ENCODE results near the gene MRPL32. TPM values are rescaled to one million over a fixed set of nuclear protein-coding genes. Genes with fewer than 3 reads are reported as not detected.

The MRPL32 gene
- total RNA-seq, 1 experiment from 2014 or later = 61.6 TPM

GRCh38 chr7:42886129-42886528 lies 46.0 kb upstream of the MRPL32 start:
- BruUV-seq (replicated peaks) = no TSS peak
- Histone ChIP-seq H3K4me1 (peaks cover 9% of the 10 kb centered on the region), H3K9me3 (no peaks in the 10 kb centered on the region), H3K27me3 (replicated peaks; ENCODE audit: control insufficient read depth, insufficient read depth, low read length) (no peaks in the 10 kb centered on the region), H3K36me3 (ENCODE audit: control insufficient read depth, insufficient read depth, low read length) (no peaks in the 10 kb centered on the region), H3K4me3 (ENCODE audit: low read depth, low read length) (no peak overlapping the region)
- no peak for DNase-seq
- intact Hi-C loops (cut with micrococcal nuclease; ENCODE audit: unreplicated experiment) = no loop called here
- TF ChIP-seq, protein P1, sequence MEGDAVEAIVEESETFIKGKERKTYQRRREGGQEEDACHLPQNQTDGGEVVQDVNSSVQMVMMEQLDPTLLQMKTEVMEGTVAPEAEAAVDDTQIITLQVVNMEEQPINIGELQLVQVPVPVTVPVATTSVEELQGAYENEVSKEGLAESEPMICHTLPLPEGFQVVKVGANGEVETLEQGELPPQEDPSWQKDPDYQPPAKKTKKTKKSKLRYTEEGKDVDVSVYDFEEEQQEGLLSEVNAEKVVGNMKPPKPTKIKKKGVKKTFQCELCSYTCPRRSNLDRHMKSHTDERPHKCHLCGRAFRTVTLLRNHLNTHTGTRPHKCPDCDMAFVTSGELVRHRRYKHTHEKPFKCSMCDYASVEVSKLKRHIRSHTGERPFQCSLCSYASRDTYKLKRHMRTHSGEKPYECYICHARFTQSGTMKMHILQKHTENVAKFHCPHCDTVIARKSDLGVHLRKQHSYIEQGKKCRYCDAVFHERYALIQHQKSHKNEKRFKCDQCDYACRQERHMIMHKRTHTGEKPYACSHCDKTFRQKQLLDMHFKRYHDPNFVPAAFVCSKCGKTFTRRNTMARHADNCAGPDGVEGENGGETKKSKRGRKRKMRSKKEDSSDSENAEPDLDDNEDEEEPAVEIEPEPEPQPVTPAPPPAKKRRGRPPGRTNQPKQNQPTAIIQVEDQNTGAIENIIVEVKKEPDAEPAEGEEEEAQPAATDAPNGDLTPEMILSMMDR (IDR thresholded peaks at IDR 0.05; ENCODE audit: insufficient read depth in 1 of 2, low read depth in 1 of 2, low read length in 1 of 2, severe bottlenecking in 1 of 2, unreplicated experiment in 1 of 2) = peak; percentile 36 to 39
- Mint-ChIP-seq H3K4me1 (ENCODE audit: low read depth, unreplicated experiment) (peaks cover 16% of the 10 kb centered on the region), H3K4me3 (ENCODE audit: unreplicated experiment) (peak overlapping the region; percentile 14), H3K9me3 (ENCODE audit: unreplicated experiment) (no peaks in the 10 kb centered on the region), H3K27ac (ENCODE audit: unreplicated experiment) (no peak overlapping the region), H3K36me3 (ENCODE audit: insufficient read depth, unreplicated experiment) (peaks cover 13% of the 10 kb centered on the region), H3K27me3 (ENCODE audit: insufficient read depth, unreplicated experiment) (no peaks in the 10 kb centered on the region)
- CTCF ChIA-PET = no interaction called here
- POLR2A ChIA-PET = no interaction called here

DNA sequence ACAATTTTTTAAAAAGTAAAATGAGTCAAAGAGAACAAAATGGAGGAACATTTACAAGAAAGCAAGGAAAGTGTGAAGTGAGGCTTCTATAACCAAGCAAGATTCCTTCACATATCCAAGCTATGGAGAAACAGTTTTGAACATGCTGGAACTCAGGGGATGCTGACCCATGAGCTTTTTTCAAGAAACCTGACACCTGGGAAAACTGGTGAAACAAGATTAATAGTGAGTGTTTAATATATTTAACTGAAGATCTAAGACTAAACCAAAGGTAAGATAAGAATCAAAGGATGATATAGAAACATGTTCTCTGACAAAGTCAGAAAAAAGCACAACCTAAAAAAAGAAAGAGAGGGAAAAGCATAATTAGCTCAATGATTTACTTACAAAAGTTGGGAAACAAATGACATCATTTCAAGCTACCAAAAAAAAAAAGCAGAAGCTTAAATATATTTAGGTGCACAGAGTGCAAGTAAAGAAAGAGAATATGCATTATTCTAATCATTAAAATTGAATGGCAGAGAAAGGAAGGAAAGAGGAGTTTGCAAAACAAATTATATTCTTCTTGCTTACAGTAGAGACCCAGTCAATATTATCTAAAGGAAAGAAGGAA lies 45.2 kb upstream of the MRPL32 start:
- POLR2A ChIA-PET = interaction anchor here (0.6 kb wide), 1 partner anchor 47 kb away, joined by 3 read pairs; no protein-coding TSS in a partner anchor
- no peaks in the 10 kb centered on the region for H3K9me3 ChIP-seq
- H3K27ac Mint-ChIP-seq (ENCODE audit: unreplicated experiment) = no peak overlapping the region
- H3K36me3 ChIP-seq (ENCODE audit: control insufficient read depth, insufficient read depth, low read length) = no peaks in the 10 kb centered on the region
- peaks cover 9% of the 10 kb centered on the region for H3K4me1 ChIP-seq
- no peaks in the 10 kb centered on the region for H3K27me3 Mint-ChIP-seq (ENCODE audit: insufficient read depth, unreplicated experiment)
- intact Hi-C loops (cut with micrococcal nuclease; ENCODE audit: unreplicated experiment) = no loop called here
- H3K4me3 Mint-ChIP-seq (ENCODE audit: unreplicated experiment) = peak overlapping the region; percentile 73
- H3K4me3 ChIP-seq (ENCODE audit: low read depth, low read length) = peak overlapping the region; percentile 84
- H3K36me3 Mint-ChIP-seq (ENCODE audit: insufficient read depth, unreplicated experiment) = peaks cover 13% of the 10 kb centered on the region
- H3K9me3 Mint-ChIP-seq (ENCODE audit: unreplicated experiment) = no peaks in the 10 kb centered on the region
- TSS peak; percentile 20 for BruUV-seq (replicated peaks)
- peaks cover 16% of the 10 kb centered on the region for H3K4me1 Mint-ChIP-seq (ENCODE audit: low read depth, unreplicated experiment)
- CTCF ChIA-PET = interaction anchor here (0.6 kb wide), 1 partner anchor 899 kb away, joined by 4 read pairs; no protein-coding TSS in a partner anchor
- TF ChIP-seq, protein P1 (IDR thresholded peaks at IDR 0.05; ENCODE audit: insufficient read depth in 1 of 2, low read depth in 1 of 2, low read length in 1 of 2, severe bottlenecking in 1 of 2, unreplicated experiment in 1 of 2) = no peak
- no peaks in the 10 kb centered on the region for H3K27me3 ChIP-seq (replicated peaks; ENCODE audit: control insufficient read depth, insufficient read depth, low read length)
- DNase-seq = no peak

- intact Hi-C loops (cut with micrococcal nuclease; ENCODE audit: unreplicated experiment) = no loop called here
- POLR2A ChIA-PET = no interaction called here
Observed at GRCh38 chr7:42893346-42894240, 38.6 kb upstream of the MRPL32 start.

More at GRCh38 chr7:42893346-42894240, 38.6 kb upstream of the MRPL32 start:
- Histone ChIP-seq H3K36me3 (ENCODE audit: control insufficient read depth, insufficient read depth, low read length) (no peaks in the 10 kb centered on the region), H3K27me3 (replicated peaks; ENCODE audit: control insufficient read depth, insufficient read depth, low read length) (no peaks in the 10 kb centered on the region), H3K4me1 (0 out of 2 replicates have a peak, but pooled peaks cover 4% of the 10 kb centered on the region), H3K4me3 (ENCODE audit: low read depth, low read length) (no peak overlapping the region), H3K9me3 (no peaks in the 10 kb centered on the region)
- Mint-ChIP-seq H3K4me3 (ENCODE audit: unreplicated experiment) (no peak overlapping the region), H3K27me3 (ENCODE audit: insufficient read depth, unreplicated experiment) (peaks cover 22% of the 10 kb centered on the region), H3K4me1 (ENCODE audit: low read depth, unreplicated experiment) (peaks cover 7% of the 10 kb centered on the region), H3K27ac (ENCODE audit: unreplicated experiment) (no peak overlapping the region), H3K36me3 (ENCODE audit: insufficient read depth, unreplicated experiment) (peaks cover 4% of the 10 kb centered on the region), H3K9me3 (ENCODE audit: unreplicated experiment) (peaks cover 19% of the 10 kb centered on the region)
- no TSS peak for BruUV-seq (replicated peaks)
- TF ChIP-seq, protein P1 (IDR thresholded peaks at IDR 0.05; ENCODE audit: insufficient read depth in 1 of 2, low read depth in 1 of 2, low read length in 1 of 2, severe bottlenecking in 1 of 2, unreplicated experiment in 1 of 2) = no peak
- no peak for DNase-seq
- CTCF ChIA-PET = no interaction called here

Data from Caco-2 (cell line).